ENCODE results near the gene SLC48A1.
A peak's percentile ranks its signal among the peaks of the same experiment; 100 is the strongest.
"Not testable (repeated sequence)": the region's sequence is repeated elsewhere in the genome, so short reads cannot be mapped to it uniquely, and the experiment has no call there.

Gene SLC48A1

GRCh38 chr12:47807338-47807737, 34.3 kb downstream of the SLC48A1 start:
- Histone ChIP-seq H3K27ac (ENCODE audit: low read depth, low read length, poor library complexity, severe bottlenecking) (peak overlapping the region; percentile 98), H3K79me2 (ENCODE audit: insufficient read depth, low read length) (peaks cover 23% of the 10 kb centered on the region), H3K36me3 (ENCODE audit: insufficient read depth, low read length) (peaks cover 30% of the 10 kb centered on the region), H3K9ac (ENCODE audit: low read length) (no peak overlapping the region), H3K4me1 (ENCODE audit: insufficient read depth, low read length, severe bottlenecking) (peaks cover 97% of the 10 kb centered on the region), H3F3A (ENCODE audit: insufficient read depth, low read length) (no peaks in the 10 kb centered on the region), H3K4me2 (ENCODE audit: low read length) (peak overlapping the region; percentile 67; the same call in 1 of the 2 replicates), H4K20me1 (ENCODE audit: insufficient read depth, low read length) (no peaks in the 10 kb centered on the region), H3K9me2 (ENCODE audit: low read depth, low read length) (no peaks in the 10 kb centered on the region), H3K4me3 (ENCODE audit: low read depth, low read length, poor library complexity, severe bottlenecking) (no peak overlapping the region), H3K9me3 (ENCODE audit: low read length) (no peaks in the 10 kb centered on the region), H2AFZ (ENCODE audit: low read length) (no peak overlapping the region), H3K27me3 (ENCODE audit: insufficient read depth, low read length) (no peaks in the 10 kb centered on the region)
- TF ChIP-seq EZH2 (IDR thresholded peaks at IDR 0.05; ENCODE audit: borderline replicate concordance, low read length), result no peak
- no peak for TF ChIP-seq CTCF (IDR thresholded peaks at IDR 0.05; ENCODE audit: low read length)

GRCh38 chr12:47808050-47808449, 35.0 kb downstream of the SLC48A1 start:
- Histone ChIP-seq H3K36me3 (ENCODE audit: insufficient read depth, low read length) (peaks cover 30% of the 10 kb centered on the region), H3K4me3 (ENCODE audit: low read depth, low read length, poor library complexity, severe bottlenecking) (peak overlapping the region; percentile 44), H3K9me3 (ENCODE audit: low read length) (no peaks in the 10 kb centered on the region), H4K20me1 (ENCODE audit: insufficient read depth, low read length) (no peaks in the 10 kb centered on the region), H3K4me1 (ENCODE audit: insufficient read depth, low read length, severe bottlenecking) (peaks cover 95% of the 10 kb centered on the region), H3K9ac (ENCODE audit: low read length) (no peak overlapping the region; the same call in 1 of the 2 replicates), H3K27ac (ENCODE audit: low read depth, low read length, poor library complexity, severe bottlenecking) (peak overlapping the region; percentile 98), H3F3A (ENCODE audit: insufficient read depth, low read length) (no peaks in the 10 kb centered on the region), H3K4me2 (ENCODE audit: low read length) (peak overlapping the region; percentile 67), H3K79me2 (ENCODE audit: insufficient read depth, low read length) (peaks cover 25% of the 10 kb centered on the region), H2AFZ (ENCODE audit: low read length) (no peak overlapping the region), H3K27me3 (ENCODE audit: insufficient read depth, low read length) (no peaks in the 10 kb centered on the region), H3K9me2 (ENCODE audit: low read depth, low read length) (no peaks in the 10 kb centered on the region)
- TF ChIP-seq EZH2 (IDR thresholded peaks at IDR 0.05; ENCODE audit: borderline replicate concordance, low read length), result no peak
- TF ChIP-seq CTCF (IDR thresholded peaks at IDR 0.05; ENCODE audit: low read length), result no peak

GRCh38 chr12:47808574-47809365, 35.7 kb downstream of the SLC48A1 start:
- peak; percentile 32 for TF ChIP-seq CTCF (IDR thresholded peaks at IDR 0.05; ENCODE audit: low read length)
- no peak for TF ChIP-seq EZH2 (IDR thresholded peaks at IDR 0.05; ENCODE audit: borderline replicate concordance, low read length)
- Histone ChIP-seq H3K4me2 (ENCODE audit: low read length) (peak overlapping the region; percentile 67), H3F3A (ENCODE audit: insufficient read depth, low read length) (no peaks in the 10 kb centered on the region), H3K27me3 (ENCODE audit: insufficient read depth, low read length) (no peaks in the 10 kb centered on the region), H3K36me3 (ENCODE audit: insufficient read depth, low read length) (peaks cover 28% of the 10 kb centered on the region), H3K27ac (ENCODE audit: low read depth, low read length, poor library complexity, severe bottlenecking) (peak overlapping the region; percentile 98), H3K4me1 (ENCODE audit: insufficient read depth, low read length, severe bottlenecking) (peaks cover 95% of the 10 kb centered on the region), H2AFZ (ENCODE audit: low read length) (no peak overlapping the region), H3K9me2 (ENCODE audit: low read depth, low read length) (no peaks in the 10 kb centered on the region), H3K9me3 (ENCODE audit: low read length) (no peaks in the 10 kb centered on the region), H3K9ac (ENCODE audit: low read length) (peak overlapping the region; percentile 26; the same call in 1 of the 2 replicates), H3K79me2 (ENCODE audit: insufficient read depth, low read length) (peaks cover 25% of the 10 kb centered on the region), H4K20me1 (ENCODE audit: insufficient read depth, low read length) (no peaks in the 10 kb centered on the region), H3K4me3 (ENCODE audit: low read depth, low read length, poor library complexity, severe bottlenecking) (peak overlapping the region; percentile 44)

- not testable (repeated sequence) for H3K27me3 ChIP-seq (ENCODE audit: insufficient read depth, low read length); H3K9me3 ChIP-seq (ENCODE audit: low read length); H3F3A ChIP-seq (ENCODE audit: insufficient read depth, low read length); H3K9me2 ChIP-seq (ENCODE audit: low read depth, low read length); H4K20me1 ChIP-seq (ENCODE audit: insufficient read depth, low read length); H2AFZ ChIP-seq (ENCODE audit: low read length); H3K4me3 ChIP-seq (ENCODE audit: low read depth, low read length, poor library complexity, severe bottlenecking)
- Histone ChIP-seq H3K9ac (ENCODE audit: low read length) (peak overlapping the region; percentile 81; the same call in 1 of the 2 replicates), H3K4me1 (ENCODE audit: insufficient read depth, low read length, severe bottlenecking) (peaks cover 98% of the 10 kb centered on the region), H3K36me3 (ENCODE audit: insufficient read depth, low read length) (peaks cover 21% of the 10 kb centered on the region), H3K4me2 (ENCODE audit: low read length) (peak overlapping the region; percentile 84; the same call in 1 of the 2 replicates), H3K27ac (ENCODE audit: low read depth, low read length, poor library complexity, severe bottlenecking) (peak overlapping the region; percentile 98), H3K79me2 (ENCODE audit: insufficient read depth, low read length) (peaks cover 25% of the 10 kb centered on the region)
Observed at GRCh38 chr12:47809518-47809917, 36.5 kb downstream of the SLC48A1 start.

Measured in OCI-LY1 (cell line).